ENCODE results near the gene MYO15A. TPM values are rescaled to one million over a fixed set of nuclear protein-coding genes. Genes with fewer than 3 reads are reported as not detected.

The MYO15A gene
- total and polyA plus RNA-seq, 2 of the 4 experiments (the other 2 are of a cell fraction) = 0.18 to 1.1 TPM

DNA sequence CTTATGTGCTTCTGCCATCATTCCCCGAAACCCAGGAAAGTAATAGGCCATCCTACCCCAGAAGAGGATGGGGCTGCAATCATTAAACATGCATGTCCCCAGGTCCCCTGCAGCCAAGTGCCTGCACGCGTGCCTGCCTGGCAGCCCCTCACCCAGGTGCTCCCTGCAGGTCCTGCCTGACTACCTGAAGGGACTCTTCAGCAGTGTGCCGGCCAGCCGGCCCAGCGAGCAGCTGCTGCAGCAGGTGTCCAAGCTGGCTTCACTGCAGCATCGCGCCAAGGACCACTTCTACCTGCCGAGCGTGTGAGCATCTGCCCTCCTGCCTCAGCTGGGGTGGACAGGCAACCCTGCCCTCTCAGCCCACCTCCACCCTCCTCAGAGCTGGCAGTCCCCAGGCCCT, 58.9 kb downstream of the MYO15A start:
- no peaks in the 10 kb centered on the region for H3K36me3 ChIP-seq (ENCODE audit: control insufficient read depth, insufficient read depth, low read length)
- dilution Hi-C loops (cut with HindIII; ENCODE audit: low sequenced_read_pairs, unreplicated experiment) (no loop called here), in situ Hi-C loops (cut with MboI; ENCODE audit: low sequenced_read_pairs) (no loop called here), intact Hi-C loops (cut with micrococcal nuclease) (no loop called here)
- 81% methylated on average over 4 of the region's 10 CpGs; no CpG with 5 or more reads in 1 of the 2 experiments for WGBS, 2 experiments (ENCODE audit: extremely low coverage in 2 of 2, insufficient read length in 1 of 2)
- H2AFZ ChIP-seq (replicated peaks; ENCODE audit: low read length, poor library complexity) = no peak overlapping the region
- H3K23ac ChIP-seq (ENCODE audit: low read depth, low read length) = no peak overlapping the region
- TF ChIP-seq SMC3 (IDR thresholded peaks at IDR 0.05; ENCODE audit: low read depth, low read length) (no peak), CHD1 (IDR thresholded peaks at IDR 0.05; ENCODE audit: low read depth, low read length) (no peak), POLR2A (IDR thresholded peaks at IDR 0.05; ENCODE audit: low read depth, low read length) (no peak), RAD21 (IDR thresholded peaks at IDR 0.05; ENCODE audit: low read length) (no peak), MAFK (IDR thresholded peaks at IDR 0.05; ENCODE audit: low read depth, low read length) (no peak), RCOR1 (IDR thresholded peaks at IDR 0.05; ENCODE audit: insufficient replicate concordance, low read length) (no peak), MAZ (IDR thresholded peaks at IDR 0.05; ENCODE audit: borderline replicate concordance, low read depth, low read length) (no peak), BHLHE40 (IDR thresholded peaks at IDR 0.05; ENCODE audit: low read depth, low read length) (no peak), CEBPB (IDR thresholded peaks at IDR 0.05; ENCODE audit: low read depth, low read length) (no peak), MXI1 (IDR thresholded peaks at IDR 0.05; ENCODE audit: borderline replicate concordance, low read depth, low read length) (no peak), NFE2L2 (IDR thresholded peaks at IDR 0.05; ENCODE audit: low read depth, low read length) (no peak), FOS (IDR thresholded peaks at IDR 0.05; ENCODE audit: low read depth, low read length) (no peak), RFX5 (IDR thresholded peaks at IDR 0.05; ENCODE audit: low read depth, low read length) (no peak)
- TF ChIP-seq, protein P1, sequence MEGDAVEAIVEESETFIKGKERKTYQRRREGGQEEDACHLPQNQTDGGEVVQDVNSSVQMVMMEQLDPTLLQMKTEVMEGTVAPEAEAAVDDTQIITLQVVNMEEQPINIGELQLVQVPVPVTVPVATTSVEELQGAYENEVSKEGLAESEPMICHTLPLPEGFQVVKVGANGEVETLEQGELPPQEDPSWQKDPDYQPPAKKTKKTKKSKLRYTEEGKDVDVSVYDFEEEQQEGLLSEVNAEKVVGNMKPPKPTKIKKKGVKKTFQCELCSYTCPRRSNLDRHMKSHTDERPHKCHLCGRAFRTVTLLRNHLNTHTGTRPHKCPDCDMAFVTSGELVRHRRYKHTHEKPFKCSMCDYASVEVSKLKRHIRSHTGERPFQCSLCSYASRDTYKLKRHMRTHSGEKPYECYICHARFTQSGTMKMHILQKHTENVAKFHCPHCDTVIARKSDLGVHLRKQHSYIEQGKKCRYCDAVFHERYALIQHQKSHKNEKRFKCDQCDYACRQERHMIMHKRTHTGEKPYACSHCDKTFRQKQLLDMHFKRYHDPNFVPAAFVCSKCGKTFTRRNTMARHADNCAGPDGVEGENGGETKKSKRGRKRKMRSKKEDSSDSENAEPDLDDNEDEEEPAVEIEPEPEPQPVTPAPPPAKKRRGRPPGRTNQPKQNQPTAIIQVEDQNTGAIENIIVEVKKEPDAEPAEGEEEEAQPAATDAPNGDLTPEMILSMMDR (conservative IDR thresholded peaks at IDR 0.05; ENCODE audit: low read depth, low read length) = no peak
- TF ChIP-seq, protein P2, sequence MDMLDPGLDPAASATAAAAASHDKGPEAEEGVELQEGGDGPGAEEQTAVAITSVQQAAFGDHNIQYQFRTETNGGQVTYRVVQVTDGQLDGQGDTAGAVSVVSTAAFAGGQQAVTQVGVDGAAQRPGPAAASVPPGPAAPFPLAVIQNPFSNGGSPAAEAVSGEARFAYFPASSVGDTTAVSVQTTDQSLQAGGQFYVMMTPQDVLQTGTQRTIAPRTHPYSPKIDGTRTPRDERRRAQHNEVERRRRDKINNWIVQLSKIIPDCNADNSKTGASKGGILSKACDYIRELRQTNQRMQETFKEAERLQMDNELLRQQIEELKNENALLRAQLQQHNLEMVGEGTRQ (IDR thresholded peaks at IDR 0.05; ENCODE audit: low read depth, low read length) = no peak
- TF ChIP-seq, protein P3, sequence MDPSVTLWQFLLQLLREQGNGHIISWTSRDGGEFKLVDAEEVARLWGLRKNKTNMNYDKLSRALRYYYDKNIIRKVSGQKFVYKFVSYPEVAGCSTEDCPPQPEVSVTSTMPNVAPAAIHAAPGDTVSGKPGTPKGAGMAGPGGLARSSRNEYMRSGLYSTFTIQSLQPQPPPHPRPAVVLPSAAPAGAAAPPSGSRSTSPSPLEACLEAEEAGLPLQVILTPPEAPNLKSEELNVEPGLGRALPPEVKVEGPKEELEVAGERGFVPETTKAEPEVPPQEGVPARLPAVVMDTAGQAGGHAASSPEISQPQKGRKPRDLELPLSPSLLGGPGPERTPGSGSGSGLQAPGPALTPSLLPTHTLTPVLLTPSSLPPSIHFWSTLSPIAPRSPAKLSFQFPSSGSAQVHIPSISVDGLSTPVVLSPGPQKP (IDR thresholded peaks at IDR 0.05; ENCODE audit: borderline replicate concordance, low read depth, low read length) = no peak
- no peak overlapping the region for H4K91ac ChIP-seq (ENCODE audit: insufficient read depth, low read depth, low read length)
- H3K9ac ChIP-seq (ENCODE audit: low read depth, low read length) = no peak overlapping the region
- DNase-seq = no peak
- no peak overlapping the region for H3K14ac ChIP-seq (replicated peaks; ENCODE audit: low read depth, low read length)
- H2AK9ac ChIP-seq (replicated peaks; ENCODE audit: low read depth, low read length, poor library complexity) = no peak overlapping the region
- no peaks in the 10 kb centered on the region; the same call in 1 of the 2 replicates for H3K4me1 ChIP-seq (ENCODE audit: control insufficient read depth, insufficient read depth, low read length)
- ChIA-PET POLR2A (ENCODE audit: unreplicated experiment) (no interaction called here), CTCF (no interaction called here)
- H3K27ac ChIP-seq (ENCODE audit: insufficient read depth, low read length) = no peak overlapping the region
- H3K9me3 ChIP-seq (ENCODE audit: control insufficient read depth, insufficient read depth, low read length) = peaks cover 9% of the 10 kb centered on the region
- BruUV-seq (replicated peaks) = no TSS peak
- no peak overlapping the region for H3K4ac ChIP-seq (ENCODE audit: low read depth, low read length)
- H2BK120ac ChIP-seq (ENCODE audit: low read depth, low read length) = no peak overlapping the region
- H3K79me1 ChIP-seq (ENCODE audit: low read depth in 1 of 2, low read length in 2 of 2) = no peaks in the 10 kb centered on the region
- H3K4me2 ChIP-seq (ENCODE audit: low read depth, low read length) = no peak overlapping the region
- no peak overlapping the region for H2BK20ac ChIP-seq (ENCODE audit: low read depth, low read length)
- ATAC-seq (ENCODE audit: low read depth) = no peak
- no peak overlapping the region for H2AK5ac ChIP-seq (ENCODE audit: low read depth, low read length)
- peaks cover 4% of the 10 kb centered on the region; the same call in 1 of the 2 replicates for H3K27me3 ChIP-seq (ENCODE audit: control insufficient read depth, insufficient read depth, low read length)
- no peak overlapping the region for H4K8ac ChIP-seq (ENCODE audit: low read depth in 2 of 2, low read length in 2 of 2)
- no peaks in the 10 kb centered on the region for H3K9me1 ChIP-seq (ENCODE audit: insufficient read depth, low read length)
- H2BK5ac ChIP-seq (ENCODE audit: low read depth, low read length, poor library complexity, severe bottlenecking) = no peak overlapping the region
- H3K18ac ChIP-seq (ENCODE audit: low read depth, low read length) = no peak overlapping the region
- no peak overlapping the region for H4K5ac ChIP-seq (ENCODE audit: low read depth, low read length)
- no peak overlapping the region for H3K56ac ChIP-seq (ENCODE audit: extremely low read depth, insufficient read depth, low read length)
- H3K4me3 ChIP-seq (ENCODE audit: insufficient read depth, low read depth, low read length) = no peak overlapping the region
- no peak overlapping the region for H2BK15ac ChIP-seq (ENCODE audit: low read depth, low read length)
- H4K20me1 ChIP-seq (ENCODE audit: insufficient read depth, low read length) = no peaks in the 10 kb centered on the region
